Measurements from ENCODE around the gene SPSB4. TPM values are rescaled to one million over a fixed set of nuclear protein-coding genes. Genes with fewer than 3 reads are reported as not detected.

The SPSB4 gene
- total RNA-seq, 1 donor from 2014 or later, result 1.2 TPM

DNA sequence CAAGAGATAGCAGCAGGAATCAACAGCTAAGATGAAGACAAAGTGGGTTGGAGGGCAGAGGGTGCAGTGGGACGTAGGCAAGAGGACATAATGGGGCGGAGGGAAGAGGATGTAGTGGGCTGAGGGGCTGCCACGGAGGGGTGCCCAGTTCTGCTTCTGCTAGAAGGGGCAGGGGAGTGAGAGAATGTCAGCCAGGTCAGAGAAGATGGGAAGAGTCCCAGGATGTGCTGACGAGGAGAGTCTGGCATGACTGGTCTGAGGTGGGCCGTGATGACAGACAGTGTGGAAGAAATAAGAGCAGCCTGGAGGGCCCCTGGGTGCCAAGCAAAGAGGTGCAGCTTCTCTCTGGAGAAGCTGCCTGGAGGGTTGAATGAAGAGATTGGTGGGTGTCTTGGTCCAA, 4.0 kb downstream of the SPSB4 start:
- TF ChIP-seq, protein P1, sequence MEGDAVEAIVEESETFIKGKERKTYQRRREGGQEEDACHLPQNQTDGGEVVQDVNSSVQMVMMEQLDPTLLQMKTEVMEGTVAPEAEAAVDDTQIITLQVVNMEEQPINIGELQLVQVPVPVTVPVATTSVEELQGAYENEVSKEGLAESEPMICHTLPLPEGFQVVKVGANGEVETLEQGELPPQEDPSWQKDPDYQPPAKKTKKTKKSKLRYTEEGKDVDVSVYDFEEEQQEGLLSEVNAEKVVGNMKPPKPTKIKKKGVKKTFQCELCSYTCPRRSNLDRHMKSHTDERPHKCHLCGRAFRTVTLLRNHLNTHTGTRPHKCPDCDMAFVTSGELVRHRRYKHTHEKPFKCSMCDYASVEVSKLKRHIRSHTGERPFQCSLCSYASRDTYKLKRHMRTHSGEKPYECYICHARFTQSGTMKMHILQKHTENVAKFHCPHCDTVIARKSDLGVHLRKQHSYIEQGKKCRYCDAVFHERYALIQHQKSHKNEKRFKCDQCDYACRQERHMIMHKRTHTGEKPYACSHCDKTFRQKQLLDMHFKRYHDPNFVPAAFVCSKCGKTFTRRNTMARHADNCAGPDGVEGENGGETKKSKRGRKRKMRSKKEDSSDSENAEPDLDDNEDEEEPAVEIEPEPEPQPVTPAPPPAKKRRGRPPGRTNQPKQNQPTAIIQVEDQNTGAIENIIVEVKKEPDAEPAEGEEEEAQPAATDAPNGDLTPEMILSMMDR (IDR thresholded peaks at IDR 0.05; ENCODE audit: unreplicated experiment), result no peak
- Mint-ChIP-seq H3K9me3 (ENCODE audit: unreplicated experiment) (no peaks in the 10 kb centered on the region), H3K27me3 (ENCODE audit: unreplicated experiment) (peaks cover 12% of the 10 kb centered on the region), H3K4me1 (ENCODE audit: unreplicated experiment) (peaks cover 7% of the 10 kb centered on the region), H3K27ac (ENCODE audit: unreplicated experiment) (no peak overlapping the region), H3K4me3 (ENCODE audit: unreplicated experiment) (no peak overlapping the region), H3K36me3 (ENCODE audit: low read depth, unreplicated experiment) (no peaks in the 10 kb centered on the region)
- no peak for DNase-seq (ENCODE audit: low spot score)

DNA sequence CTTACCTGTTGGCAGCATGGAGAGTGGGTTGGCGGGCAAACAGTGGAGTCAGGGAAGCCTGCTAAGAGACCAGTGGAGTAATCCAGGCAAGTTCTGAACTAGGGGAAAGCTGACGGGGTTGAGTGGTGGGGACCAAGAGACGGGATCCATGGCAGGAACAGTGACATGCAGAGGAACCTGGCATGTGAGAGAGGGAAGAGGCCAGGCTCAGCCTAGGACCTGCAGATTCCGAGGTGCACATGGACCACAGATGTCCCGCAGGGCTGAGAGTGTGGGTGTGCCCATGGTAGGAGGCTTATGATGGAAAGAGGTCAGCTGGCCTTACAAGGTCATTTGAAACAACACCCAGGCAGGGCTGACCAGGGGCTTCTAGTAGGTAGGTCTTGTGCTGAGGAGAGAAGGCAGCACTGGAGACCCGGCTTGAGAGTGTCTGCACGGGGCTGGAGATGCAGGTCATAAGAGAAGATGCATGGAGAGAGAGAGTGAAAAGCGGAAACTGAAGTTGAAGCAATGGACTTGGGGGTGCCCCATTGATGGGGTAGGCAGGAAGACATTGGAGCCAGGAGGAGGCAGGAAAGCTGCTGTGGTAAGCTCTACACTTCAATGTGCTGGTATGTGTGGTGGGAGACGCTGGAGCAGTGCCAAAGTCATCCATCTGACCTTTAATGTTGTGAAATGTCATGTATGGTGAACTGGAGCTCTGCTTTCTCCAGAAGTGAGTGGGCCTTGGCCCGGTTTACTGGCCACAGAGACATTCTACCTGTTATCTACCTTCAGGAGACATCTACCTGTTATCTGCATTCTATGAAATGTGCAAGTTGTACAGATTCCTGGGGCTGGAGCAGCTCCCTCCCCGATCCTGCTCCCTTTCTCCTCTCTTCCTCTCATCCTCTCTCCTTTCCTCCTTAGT, 4.6 kb downstream of the SPSB4 start:
- Mint-ChIP-seq H3K4me3 (ENCODE audit: unreplicated experiment) (no peak overlapping the region), H3K27ac (ENCODE audit: unreplicated experiment) (no peak overlapping the region)

DNA sequence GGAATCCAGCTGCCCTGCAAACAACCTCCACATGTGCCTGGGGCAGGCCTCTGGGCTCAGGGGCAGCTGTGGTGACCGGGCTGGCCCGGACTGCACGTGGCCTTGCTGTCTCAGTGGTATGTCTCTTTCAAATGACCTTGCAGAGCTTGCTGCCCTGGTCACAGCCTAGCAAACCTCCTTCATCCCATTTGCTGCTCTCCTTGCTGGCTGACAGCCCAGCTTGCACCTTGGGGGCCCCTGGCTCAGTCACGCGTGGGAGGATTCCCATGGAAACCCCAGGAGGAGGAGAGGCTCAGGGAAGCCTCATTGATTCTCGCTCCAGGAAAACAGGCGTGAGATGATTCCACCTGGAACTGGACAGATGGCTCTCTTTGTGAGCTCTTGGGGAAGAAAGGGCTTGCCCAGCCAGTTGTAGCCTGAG, 5.6 kb downstream of the SPSB4 start:
- peaks cover 6% of the 10 kb centered on the region for H3K27me3 Mint-ChIP-seq (ENCODE audit: unreplicated experiment)
- no peak for DNase-seq (ENCODE audit: low spot score)
- peaks cover 7% of the 10 kb centered on the region for H3K4me1 Mint-ChIP-seq (ENCODE audit: unreplicated experiment)
- no peak overlapping the region for H3K27ac Mint-ChIP-seq (ENCODE audit: unreplicated experiment)
- no peaks in the 10 kb centered on the region for H3K9me3 Mint-ChIP-seq (ENCODE audit: unreplicated experiment)
- no peak overlapping the region for H3K4me3 Mint-ChIP-seq (ENCODE audit: unreplicated experiment)
- no peaks in the 10 kb centered on the region for H3K36me3 Mint-ChIP-seq (ENCODE audit: low read depth, unreplicated experiment)
- TF ChIP-seq, protein P1 (IDR thresholded peaks at IDR 0.05; ENCODE audit: unreplicated experiment), result no peak

More for the DNA sequence above, 4.6 kb downstream of the SPSB4 start:
- peaks cover 7% of the 10 kb centered on the region for H3K4me1 Mint-ChIP-seq (ENCODE audit: unreplicated experiment)
- DNase-seq (ENCODE audit: low spot score), result no peak
- H3K27me3 Mint-ChIP-seq (ENCODE audit: unreplicated experiment), result peaks cover 7% of the 10 kb centered on the region
- TF ChIP-seq, protein P1 (IDR thresholded peaks at IDR 0.05; ENCODE audit: unreplicated experiment), result no peak
- H3K9me3 Mint-ChIP-seq (ENCODE audit: unreplicated experiment), result no peaks in the 10 kb centered on the region
- H3K36me3 Mint-ChIP-seq (ENCODE audit: low read depth, unreplicated experiment), result no peaks in the 10 kb centered on the region

DNA sequence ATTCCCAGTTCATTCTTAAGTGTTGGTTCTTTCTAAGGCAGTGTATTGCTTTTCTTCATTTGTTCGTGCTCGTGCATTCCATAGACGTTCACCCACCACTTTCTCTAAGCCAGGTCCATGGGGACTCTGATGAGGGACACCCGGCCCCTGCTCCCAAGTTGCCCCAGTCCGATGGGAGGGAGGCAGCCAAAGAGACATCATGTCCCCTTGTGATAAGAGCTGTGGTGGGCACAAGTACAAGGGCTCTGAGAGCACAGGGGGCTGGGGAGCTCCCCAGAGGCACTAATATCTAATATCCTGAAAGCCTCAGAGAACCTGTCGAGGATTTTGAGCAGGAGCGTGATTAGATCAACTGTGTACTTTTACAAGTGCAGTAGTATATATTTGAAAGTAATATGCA, 6.3 kb downstream of the SPSB4 start:
- H3K4me1 Mint-ChIP-seq (ENCODE audit: unreplicated experiment), result peaks cover 2% of the 10 kb centered on the region
- no peak overlapping the region for H3K4me3 Mint-ChIP-seq (ENCODE audit: unreplicated experiment)
- TF ChIP-seq, protein P1 (IDR thresholded peaks at IDR 0.05; ENCODE audit: unreplicated experiment), result no peak
- H3K9me3 Mint-ChIP-seq (ENCODE audit: unreplicated experiment), result no peaks in the 10 kb centered on the region
- no peak overlapping the region for H3K27ac Mint-ChIP-seq (ENCODE audit: unreplicated experiment)
- DNase-seq (ENCODE audit: low spot score), result no peak
- peaks cover 4% of the 10 kb centered on the region for H3K27me3 Mint-ChIP-seq (ENCODE audit: unreplicated experiment)
- no peaks in the 10 kb centered on the region for H3K36me3 Mint-ChIP-seq (ENCODE audit: low read depth, unreplicated experiment)

All from endothelial cell (in vitro differentiated cells).